Heart left ventricle (tissue), 13 donors: ENCODE data around the gene TAP2.

Experiments
- CTCF ChIP-seq, 12 donors: fragments of 200-600 bp; sonication (generic) in 4 of 12; IDR thresholded peaks; one replicate each; pipeline versions ENCODE4 v1.5.0 to v1.8.0; 2018 to 2022; ENCODE audit warnings: antibody characterized with exemption in 12 of 12, mild to moderate bottlenecking in 5 of 12
- POLR2A ChIP-seq, 2 donors: fragments of 450-650 bp; IDR thresholded peaks; one replicate each; pipeline ENCODE4 v1.6.1; 2017; ENCODE audit warnings: antibody characterized with exemption in 2 of 2, mild to moderate bottlenecking in 2 of 2, moderate library complexity in 2 of 2
- donor health status: ischemic (EF 13 %, LVEDD 7.1; RV severe dilation, severe dysfunction).
- donor health status: DM: no; HTN: yes; CAD: no.
- donor health status: DM: no; HTN: no; CAD: no.
- donor health status: ischemic (EF 25% LVEDD 6.9; RV normal size, moderate dysfunction).
- donor health status: ischemic (EF 25% LVEDD 5.7; RV mildly dilated, moderate dysfunction).
- donor health status: ischemic (EF 35%, LVEDD 5.7; RV mildly dilated, moderate dysfunction).
- donor health status: nonischemic (EF 11% LVEDD 7.7; RV severe dilation, severe dysfunction).
- donor health status: DM: yes; HTN: yes; CAD: no.
- donor health status: PGD.
- donor health status: ischemic (EF 29% LVEDD 5.4; RV normal size, mild dysfunction).
- donor health status: nonischemic (EF 23%, LVEDD 6.1; RV moderate dilation, normal function).

- no peak for TF ChIP-seq POLR2A (IDR thresholded peaks at IDR 0.05)
- TF ChIP-seq CTCF (IDR thresholded peaks at IDR 0.05): no peak
Observed at GRCh38 chr6:32852844-32853540, 14.5 kb upstream of the TAP2 start.
